DND-41 (cell line): ENCODE results near the gene RPL39.

Experiments
- CTCF ChIP-seq: IDR thresholded peaks from 2 replicates; pipeline ENCODE4 v1.5.1; 2012; ENCODE audit warnings: borderline replicate concordance, low read length, moderate library complexity, mild to moderate bottlenecking; ENCODE audit not compliant: poor library complexity, severe bottlenecking; ENCODE audit errors: extremely low read depth
- EZH2 ChIP-seq: IDR thresholded peaks from 3 replicates; pipeline ENCODE4 v1.6.1; 2012; ENCODE audit warnings: borderline replicate concordance, low read depth, mild to moderate bottlenecking, moderate library complexity, low read length, inconsistent platforms; ENCODE audit not compliant: severe bottlenecking

- TF ChIP-seq EZH2: no peak
- no peak for TF ChIP-seq CTCF
These were observed 42.5 kb upstream of the RPL39 start for GRCh38 chrX:119833905-119834304.
